Karpas-422 (cell line): ENCODE results near the gene GZMM. TPM values are rescaled to one million over a fixed set of nuclear protein-coding genes. Genes with fewer than 3 reads are reported as not detected.

Source experiments
- DNase-seq: peaks from one replicate; pipeline ENCODE4 v3.0.0-alpha.2; 2015
- H2AFZ ChIP-seq: fragments of 200-600 bp; sonication (generic); 2 replicates; pipeline ENCODE4 v1.6.1; 2014; ENCODE audit warnings: antibody characterized with exemption, low read length, mixed read lengths
- H3K27ac ChIP-seq: fragments of 200-600 bp; sonication (generic); 2 replicates; pipeline ENCODE4 v1.5.1; 2014; ENCODE audit warnings: mild to moderate bottlenecking, low read length, moderate library complexity
- H3K27me3 ChIP-seq: fragments of 200-600 bp; sonication (generic); 2 replicates; pipeline ENCODE4 v1.6.1; 2014; ENCODE audit warnings: low read length, mixed read lengths
- H3K36me3 ChIP-seq: fragments of 200-600 bp; sonication (generic); 2 replicates; pipeline ENCODE4 v1.6.1; 2014; ENCODE audit warnings: low read length, mixed read lengths; ENCODE audit not compliant: insufficient read depth
- H3K4me1 ChIP-seq: fragments of 200-600 bp; sonication (generic); 2 replicates; pipeline ENCODE4 v1.6.1; 2014; ENCODE audit warnings: mild to moderate bottlenecking, low read length, mixed read lengths
- H3K4me2 ChIP-seq: fragments of 200-600 bp; sonication (generic); 2 replicates; pipeline ENCODE4 v1.6.1; 2014; ENCODE audit warnings: low read length, low read depth, mild to moderate bottlenecking; ENCODE audit not compliant: poor library complexity, severe bottlenecking
- H3K4me3 ChIP-seq: fragments of 200-600 bp; sonication (generic); 2 replicates; pipeline ENCODE4 v1.5.1; 2014; ENCODE audit warnings: mild to moderate bottlenecking, antibody characterized with exemption, low read length, mixed read lengths
- H3K79me2 ChIP-seq: fragments of 200-600 bp; sonication (generic); 2 replicates; pipeline ENCODE4 v1.6.1; 2014; ENCODE audit warnings: mild to moderate bottlenecking, low read length, mixed read lengths
- H3K9ac ChIP-seq: fragments of 200-600 bp; sonication (generic); 2 replicates; pipeline ENCODE4 v1.6.0; 2014; ENCODE audit warnings: low read length
- H3K9me2 ChIP-seq: fragments of 200-600 bp; sonication (generic), shearing (Covaris generic); replicated peaks from 2 replicates; pipeline ENCODE4 v1.6.0; 2014; ENCODE audit warnings: mild to moderate bottlenecking, low read length, moderate library complexity; ENCODE audit not compliant: insufficient read depth
- H3K9me3 ChIP-seq: fragments of 300-700, 200-600 bp; sonication (generic); 2 replicates; pipeline ENCODE4 v1.6.1; 2014; ENCODE audit warnings: low read length, mixed read lengths
- H4K20me1 ChIP-seq: fragments of 200-600 bp; sonication (generic); 2 replicates; pipeline ENCODE4 v1.6.1; 2014; ENCODE audit warnings: mild to moderate bottlenecking, antibody characterized with exemption, low read length, low read depth; ENCODE audit not compliant: insufficient read depth
- total RNA-seq: library from RNA; depleted of rRNA; stranded (reverse); fragments of >200 nt; shearing (Covaris generic); gene quantifications from 2 replicates; pipeline ENCODE4 v1.2.3, GENCODE V29; 2014; ENCODE audit warnings: low replicate concordance

Gene GZMM
- total RNA-seq, 1 experiment from 2014 or later, result not detected

DNA sequence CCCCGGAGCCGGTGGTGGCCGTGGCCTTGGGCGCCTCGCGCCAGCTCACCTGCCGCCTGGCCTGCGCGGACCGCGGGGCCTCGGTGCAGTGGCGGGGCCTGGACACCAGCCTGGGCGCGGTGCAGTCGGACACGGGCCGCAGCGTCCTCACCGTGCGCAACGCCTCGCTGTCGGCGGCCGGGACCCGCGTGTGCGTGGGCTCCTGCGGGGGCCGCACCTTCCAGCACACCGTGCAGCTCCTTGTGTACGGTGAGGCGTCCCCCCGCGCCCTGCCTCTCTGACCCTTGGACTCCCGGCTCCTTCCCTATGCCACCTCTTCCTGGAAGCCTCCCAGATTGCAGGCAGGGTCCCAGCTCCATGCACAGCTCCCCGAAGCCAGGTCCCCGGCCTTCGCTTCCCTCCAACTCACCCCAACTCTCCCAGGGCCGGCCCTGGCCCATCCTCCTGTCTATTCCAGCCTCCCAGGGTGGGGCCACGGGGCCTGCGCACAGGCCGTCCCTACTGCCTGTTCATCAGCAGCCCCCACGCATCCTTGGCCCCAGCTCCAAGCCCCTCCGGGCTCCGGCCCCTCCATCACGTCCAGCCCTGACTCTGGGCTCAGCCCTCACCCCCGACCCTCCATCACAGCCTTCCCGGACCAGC is 45.9 kb upstream of the GZMM start:
- Histone ChIP-seq H3K9me2 (no peaks in the 10 kb centered on the region), H3K27me3 (no peaks in the 10 kb centered on the region), H4K20me1 (no peaks in the 10 kb centered on the region), H3K4me2 (no peak overlapping the region), H2AFZ (no peak overlapping the region), H3K9ac (no peak overlapping the region), H3K27ac (no peak overlapping the region), H3K4me1 (peaks cover 4% of the 10 kb centered on the region; the same call in 1 of the 2 replicates), H3K36me3 (no peaks in the 10 kb centered on the region), H3K79me2 (no peaks in the 10 kb centered on the region), H3K9me3 (peaks cover 3% of the 10 kb centered on the region; the same call in 1 of the 2 replicates), H3K4me3 (no peak overlapping the region)
- no peak for DNase-seq

DNA sequence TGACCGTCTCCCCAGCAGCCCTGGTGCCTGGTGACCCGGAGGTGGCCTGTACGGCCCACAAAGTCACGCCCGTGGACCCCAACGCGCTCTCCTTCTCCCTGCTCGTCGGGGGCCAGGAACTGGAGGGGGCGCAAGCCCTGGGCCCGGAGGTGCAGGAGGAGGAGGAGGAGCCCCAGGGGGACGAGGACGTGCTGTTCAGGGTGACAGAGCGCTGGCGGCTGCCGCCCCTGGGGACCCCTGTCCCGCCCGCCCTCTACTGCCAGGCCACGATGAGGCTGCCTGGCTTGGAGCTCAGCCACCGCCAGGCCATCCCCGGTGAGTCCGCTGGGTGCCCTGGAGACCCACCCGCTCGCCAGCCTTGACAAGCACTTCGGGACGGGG is 45.4 kb upstream of the GZMM start:
- Histone ChIP-seq H3K79me2 (no peaks in the 10 kb centered on the region), H3K9ac (no peak overlapping the region), H3K9me3 (no peaks in the 10 kb centered on the region; the same call in 1 of the 2 replicates), H2AFZ (no peak overlapping the region), H4K20me1 (no peaks in the 10 kb centered on the region), H3K27ac (no peak overlapping the region), H3K4me2 (no peak overlapping the region), H3K4me1 (peaks cover 4% of the 10 kb centered on the region; the same call in 1 of the 2 replicates), H3K27me3 (no peaks in the 10 kb centered on the region), H3K4me3 (no peak overlapping the region), H3K36me3 (no peaks in the 10 kb centered on the region), H3K9me2 (no peaks in the 10 kb centered on the region)
- DNase-seq, result no peak

DNA sequence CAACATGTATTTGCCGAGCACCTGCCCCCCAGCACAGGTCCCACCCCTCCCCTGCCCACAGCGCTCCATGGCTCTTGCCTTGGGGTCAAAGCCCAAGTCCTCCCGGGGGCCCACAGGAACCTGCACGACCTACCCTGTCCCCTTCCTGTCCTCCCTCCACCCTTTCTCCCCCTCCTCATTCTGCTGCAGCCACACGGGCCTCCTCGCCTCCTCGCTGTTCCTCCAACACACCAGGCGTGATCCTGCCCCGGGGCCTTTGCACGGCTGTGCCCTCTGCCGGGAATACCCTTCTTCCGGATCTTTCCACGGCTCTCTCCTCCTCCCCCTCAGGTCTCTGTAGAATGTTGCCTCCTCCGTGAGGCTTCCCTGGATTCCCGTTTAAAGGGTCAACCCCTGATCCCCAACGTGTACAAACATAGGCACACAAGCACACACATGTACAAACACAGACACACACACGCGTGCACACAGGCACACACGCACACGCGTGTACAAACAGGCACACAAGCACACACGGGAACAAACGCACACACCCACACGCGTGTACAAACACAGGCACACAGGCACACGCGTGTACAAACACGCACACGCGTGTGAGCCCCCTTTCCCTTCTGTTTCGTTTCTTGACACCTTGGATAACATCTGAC is 44.8 kb upstream of the GZMM start:
- Histone ChIP-seq H2AFZ (no peak overlapping the region), H4K20me1 (no peaks in the 10 kb centered on the region), H3K27me3 (no peaks in the 10 kb centered on the region), H3K9me3 (no peaks in the 10 kb centered on the region), H3K9me2 (no peaks in the 10 kb centered on the region), H3K4me1 (peaks cover 4% of the 10 kb centered on the region; the same call in 1 of the 2 replicates), H3K27ac (no peak overlapping the region), H3K36me3 (no peaks in the 10 kb centered on the region), H3K4me3 (no peak overlapping the region), H3K79me2 (no peaks in the 10 kb centered on the region), H3K4me2 (no peak overlapping the region), H3K9ac (no peak overlapping the region)
- DNase-seq, result no peak

DNA sequence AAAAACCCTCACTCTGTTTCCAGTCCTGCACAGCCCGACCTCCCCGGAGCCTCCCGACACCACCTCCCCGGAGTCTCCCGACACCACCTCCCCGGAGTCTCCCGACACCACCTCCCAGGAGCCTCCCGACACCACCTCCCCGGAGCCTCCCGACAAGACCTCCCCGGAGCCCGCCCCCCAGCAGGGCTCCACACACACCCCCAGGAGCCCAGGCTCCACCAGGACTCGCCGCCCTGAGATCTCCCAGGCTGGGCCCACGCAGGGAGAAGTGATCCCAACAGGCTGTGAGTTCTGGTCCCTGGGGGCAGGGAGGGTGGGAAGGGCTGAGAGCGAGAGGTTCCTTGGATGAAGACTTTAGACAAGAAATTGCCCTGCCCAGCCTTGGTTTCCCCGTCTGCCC is 42.2 kb upstream of the GZMM start:
- no peak overlapping the region for H3K4me2 ChIP-seq
- no peaks in the 10 kb centered on the region for H3K36me3 ChIP-seq
- H3K27me3 ChIP-seq, result no peaks in the 10 kb centered on the region
- no peak for DNase-seq
- H3K27ac ChIP-seq, result no peak overlapping the region
- H3K9me2 ChIP-seq, result no peaks in the 10 kb centered on the region
- no peaks in the 10 kb centered on the region for H3K79me2 ChIP-seq
- H2AFZ ChIP-seq, result no peak overlapping the region
- H3K4me3 ChIP-seq, result no peak overlapping the region
- no peaks in the 10 kb centered on the region for H4K20me1 ChIP-seq
- H3K9me3 ChIP-seq, result no peaks in the 10 kb centered on the region
- H3K4me1 ChIP-seq, result peaks cover 9% of the 10 kb centered on the region
- no peak overlapping the region for H3K9ac ChIP-seq

DNA sequence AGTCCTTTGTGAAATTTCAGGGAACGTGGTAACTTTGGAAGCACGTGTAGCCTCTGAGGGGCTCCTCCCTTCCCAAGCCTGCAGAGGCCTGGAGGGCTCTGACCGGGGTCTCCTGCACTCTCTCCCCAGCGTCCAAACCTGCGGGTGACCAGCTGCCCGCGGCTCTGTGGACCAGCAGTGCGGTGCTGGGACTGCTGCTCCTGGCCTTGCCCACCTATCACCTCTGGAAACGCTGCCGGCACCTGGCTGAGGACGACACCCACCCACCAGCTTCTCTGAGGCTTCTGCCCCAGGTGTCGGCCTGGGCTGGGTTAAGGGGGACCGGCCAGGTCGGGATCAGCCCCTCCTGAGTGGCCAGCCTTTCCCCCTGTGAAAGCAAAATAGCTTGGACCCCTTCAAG is 39.2 kb upstream of the GZMM start:
- H3K36me3 ChIP-seq, result peaks cover 2% of the 10 kb centered on the region; the same call in 1 of the 2 replicates
- H3K9me2 ChIP-seq, result no peaks in the 10 kb centered on the region
- H3K4me2 ChIP-seq, result no peak overlapping the region
- no peak overlapping the region for H3K27ac ChIP-seq
- no peaks in the 10 kb centered on the region for H3K27me3 ChIP-seq
- peaks cover 15% of the 10 kb centered on the region for H3K4me1 ChIP-seq
- H2AFZ ChIP-seq, result no peak overlapping the region
- peaks cover 16% of the 10 kb centered on the region for H3K79me2 ChIP-seq
- no peak overlapping the region for H3K9ac ChIP-seq
- no peak for DNase-seq
- no peak overlapping the region for H3K4me3 ChIP-seq
- no peaks in the 10 kb centered on the region for H4K20me1 ChIP-seq
- H3K9me3 ChIP-seq, result no peaks in the 10 kb centered on the region

DNA sequence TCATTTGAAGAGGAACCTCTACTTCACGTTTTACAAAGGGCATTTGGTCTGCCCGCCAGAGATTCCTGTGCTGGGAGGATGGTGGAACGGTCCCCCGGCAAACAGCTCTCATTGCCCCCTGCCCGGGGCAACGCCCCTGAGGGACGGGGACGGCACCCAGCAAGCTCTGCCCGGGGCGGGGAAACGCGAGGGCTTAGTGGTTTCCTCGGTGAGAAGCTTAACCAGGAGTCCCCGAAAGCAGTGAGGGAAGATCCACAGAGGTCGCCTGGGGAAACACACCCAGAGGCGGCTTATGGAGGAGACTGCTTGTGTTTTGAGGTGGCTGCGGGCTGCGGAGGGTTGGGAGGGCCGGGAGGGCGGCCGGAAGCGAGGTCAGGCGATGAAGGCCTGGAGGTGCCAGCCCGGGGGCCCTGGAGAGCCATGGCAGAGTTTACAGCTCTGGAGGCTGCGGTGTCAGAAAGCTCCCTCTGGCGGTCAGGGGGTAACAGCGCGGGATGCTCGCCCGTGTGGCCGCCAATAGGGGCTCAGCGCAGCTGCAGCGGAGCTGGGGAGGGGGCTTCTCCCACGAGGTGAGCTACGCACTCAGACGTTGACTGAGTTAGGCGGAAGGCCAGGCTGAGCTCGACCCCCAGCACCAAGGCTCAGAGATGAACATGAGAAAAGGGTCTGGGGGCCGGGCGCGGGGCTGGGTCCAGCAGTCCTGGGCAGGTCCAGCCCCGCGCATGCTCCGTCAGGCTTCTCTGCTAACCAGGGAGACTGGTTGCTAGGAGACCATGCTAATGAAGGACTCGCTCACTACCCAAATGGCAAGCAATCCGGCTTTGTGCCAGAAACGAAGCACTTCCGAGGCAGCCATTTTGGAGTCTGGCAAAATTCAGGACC is 37.2 kb upstream of the GZMM start:
- H3K27me3 ChIP-seq, result no peaks in the 10 kb centered on the region
- H3K4me2 ChIP-seq, result peak overlapping the region; percentile 91
- peak; percentile 99 for DNase-seq
- H2AFZ ChIP-seq, result peak overlapping the region; percentile 100
- peaks cover 17% of the 10 kb centered on the region for H3K79me2 ChIP-seq
- peak overlapping the region; percentile 91 for H3K9ac ChIP-seq
- H3K9me2 ChIP-seq, result no peaks in the 10 kb centered on the region
- no peaks in the 10 kb centered on the region for H4K20me1 ChIP-seq
- peak overlapping the region; percentile 79 for H3K27ac ChIP-seq
- H3K4me3 ChIP-seq, result peak overlapping the region; percentile 97
- H3K4me1 ChIP-seq, result peaks cover 24% of the 10 kb centered on the region
- H3K9me3 ChIP-seq, result no peaks in the 10 kb centered on the region
- H3K36me3 ChIP-seq, result peaks cover 4% of the 10 kb centered on the region; the same call in 1 of the 2 replicates

DNA sequence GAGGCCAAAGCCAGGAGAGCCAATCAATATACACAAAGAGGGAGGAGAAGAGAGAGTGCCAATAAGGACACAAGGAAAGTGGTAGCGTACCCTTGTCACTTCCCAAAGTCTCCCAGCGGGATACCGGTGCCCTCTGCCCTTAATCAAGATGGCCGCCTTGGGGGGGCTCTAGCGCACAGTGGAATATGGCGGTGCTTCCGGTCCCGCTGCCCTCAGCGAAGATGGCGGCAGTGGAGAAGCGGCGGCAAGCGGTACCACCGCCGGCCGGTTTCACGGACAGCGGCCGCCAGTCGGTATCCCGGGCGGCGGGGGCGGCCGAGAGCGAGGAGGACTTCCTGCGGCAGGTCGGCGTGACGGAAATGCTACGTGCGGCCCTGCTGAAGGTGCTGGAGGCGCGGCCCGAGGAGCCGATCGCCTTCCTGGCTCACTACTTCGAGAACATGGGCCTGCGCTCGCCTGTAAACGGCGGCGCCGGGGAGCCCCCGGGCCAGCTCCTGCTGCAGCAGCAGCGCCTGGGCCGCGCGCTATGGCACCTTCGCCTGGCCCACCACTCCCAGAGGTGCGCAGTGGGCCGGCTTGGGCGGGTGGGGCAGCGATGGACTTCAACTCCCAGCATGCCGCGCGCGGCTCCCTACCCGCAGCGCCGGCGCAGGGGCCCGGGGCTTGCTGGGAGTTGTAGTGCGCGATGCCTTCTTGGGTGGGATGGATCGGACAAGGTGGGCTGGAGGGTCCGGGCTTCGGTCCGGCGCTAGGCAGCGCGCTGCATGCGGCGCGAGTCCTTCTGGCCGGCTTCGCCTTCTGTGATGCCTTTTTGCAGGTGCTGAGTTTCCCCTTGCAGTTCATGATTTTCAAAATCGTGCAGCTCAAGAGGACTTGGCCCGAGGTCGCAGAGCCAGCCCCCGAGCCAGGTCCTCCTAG is 36.3 kb upstream of the GZMM start, which contains the start of gene TPGS1:
TSS of gene TPGS1 (plus strand) at position 212 of the 918 bp plus-strand sequence. CDS start at position 222, 10 bp downstream.
- Histone ChIP-seq H3K4me3 (peak within 1 kb of the TSS; percentile 97), H3K79me2 (peaks cover 17% of the 10 kb centered on the region), H3K9me2 (no peaks in the 10 kb centered on the region)

More for the DNA sequence above, 36.3 kb upstream of the GZMM start, which contains the start of gene TPGS1:
- Histone ChIP-seq H3K4me1 (peaks cover 24% of the 10 kb centered on the region), H3K4me2 (peak within 1 kb of the TSS; percentile 91), H2AFZ (peak within 1 kb of the TSS; percentile 100), H3K36me3 (peaks cover 4% of the 10 kb centered on the region; the same call in 1 of the 2 replicates), H4K20me1 (no peaks in the 10 kb centered on the region), H3K9me3 (no peaks in the 10 kb centered on the region), H3K9ac (peak within 1 kb of the TSS; percentile 91), H3K27ac (peak within 1 kb of the TSS; percentile 79), H3K27me3 (no peaks in the 10 kb centered on the region)
- peak; percentile 94 for DNase-seq
